HG02885 (cell line): ENCODE measurements around the gene OSBPL10.
"Not testable (repeated sequence)": the region's sequence is repeated elsewhere in the genome, so short reads cannot be mapped to it uniquely, and the experiment has no call there.

ENCODE experiments used
- ATAC-seq: cut with Tn5 transposase; IDR thresholded peaks from one replicate; pipeline ENCODE4 v1.9.1; 2021; ENCODE audit warnings: mild to moderate bottlenecking; ENCODE audit not compliant: unreplicated experiment, poor library complexity

Gene OSBPL10

DNA sequence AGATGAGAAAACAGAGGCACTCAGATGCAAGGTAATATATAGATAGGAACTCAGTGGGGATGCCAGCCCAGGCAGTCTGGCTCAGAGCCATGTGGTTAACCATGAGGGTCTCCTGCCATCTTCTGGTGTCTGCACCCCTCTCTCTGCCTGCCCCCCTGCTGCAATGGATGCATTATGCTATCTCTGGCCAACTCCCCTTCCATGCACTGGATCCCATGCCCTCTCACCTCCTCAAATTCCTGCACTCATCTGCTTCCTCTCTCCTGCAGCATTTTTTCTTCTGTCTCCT is 285.1 kb downstream of the OSBPL10 start:
- ATAC-seq, result no peak

GRCh38 chr3:31695280-31696008 is 285.6 kb downstream of the OSBPL10 start:
- ATAC-seq, result peak; percentile 70

GRCh38 chr3:31693346-31693745 is 287.7 kb downstream of the OSBPL10 start:
- no peak for ATAC-seq

DNA sequence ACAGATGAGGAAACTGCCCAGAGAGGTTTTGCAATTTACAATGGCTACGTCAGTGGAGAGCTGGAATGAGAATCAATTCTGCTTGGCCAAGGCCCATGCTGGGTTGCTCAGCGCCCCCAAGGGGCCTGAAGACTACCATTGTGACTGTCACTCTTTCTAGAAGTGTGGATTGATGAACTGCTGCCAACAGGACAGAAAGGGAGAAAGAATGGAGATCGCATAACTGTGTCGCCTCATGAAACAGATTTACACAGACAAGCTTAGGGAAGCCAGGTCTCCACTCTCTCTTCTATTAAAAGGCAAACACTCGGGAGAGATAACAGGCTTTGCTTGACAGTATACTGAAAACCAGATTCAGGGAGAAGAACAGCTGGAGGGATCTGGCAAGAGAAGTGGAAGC is 288.3 kb downstream of the OSBPL10 start:
- no peak for ATAC-seq

DNA sequence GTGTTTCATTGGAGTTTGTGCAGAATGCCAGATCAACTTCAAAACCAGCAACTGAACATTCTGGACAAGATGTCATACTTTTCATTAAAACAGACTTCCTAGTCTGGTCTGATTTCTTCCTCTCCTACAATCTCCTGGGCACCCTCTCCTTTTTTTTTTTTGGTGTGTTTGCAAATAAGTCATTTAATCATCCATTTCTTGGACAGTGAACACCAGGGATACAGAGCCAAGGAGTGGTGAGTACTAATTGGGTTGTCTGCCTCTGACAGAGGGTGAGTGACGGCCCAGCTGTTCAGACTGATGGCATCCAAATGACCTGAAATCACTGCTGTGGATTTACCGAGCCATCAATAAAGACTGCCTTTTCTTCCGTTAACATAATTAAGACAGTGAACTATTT is 290.3 kb downstream of the OSBPL10 start:
- no peak for ATAC-seq

DNA sequence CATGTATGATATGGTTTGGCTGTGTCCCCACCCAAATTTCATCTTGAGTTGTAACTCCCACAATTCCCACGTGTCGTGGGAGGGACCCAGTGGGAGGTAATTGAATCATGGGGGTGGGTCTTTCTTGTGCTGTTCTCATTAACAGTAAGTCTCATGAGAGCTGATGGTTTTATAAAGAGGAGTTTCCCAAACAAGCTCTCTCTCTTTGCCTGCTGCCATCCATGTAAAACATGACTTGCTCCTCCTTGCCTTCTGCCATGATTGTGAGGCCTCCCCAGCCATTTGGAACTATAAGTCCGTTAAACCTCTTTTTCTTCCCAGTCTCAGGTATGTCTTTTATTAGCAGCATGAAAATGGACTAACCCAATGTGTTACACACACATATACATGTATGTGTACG is 291.5 kb downstream of the OSBPL10 start:
- ATAC-seq, result not testable (repeated sequence)

DNA sequence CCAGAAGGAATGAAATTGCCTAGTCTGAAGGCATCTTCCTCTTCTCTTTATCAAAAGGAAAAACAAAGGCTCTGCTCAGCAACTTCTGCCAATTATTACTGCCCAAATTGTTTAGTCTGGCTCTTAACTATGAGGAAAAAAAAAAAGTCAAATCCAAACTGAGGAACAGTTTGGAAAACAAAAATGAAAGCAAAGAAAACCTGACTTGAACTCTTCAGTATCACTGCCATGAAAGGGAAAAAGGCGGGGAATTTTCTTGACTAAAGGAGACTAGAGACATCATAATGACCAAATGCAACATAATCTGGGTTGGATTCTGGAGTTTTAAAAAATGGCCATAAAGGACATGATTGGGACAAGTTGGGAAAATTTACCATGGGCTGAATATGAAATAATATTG is 292.1 kb downstream of the OSBPL10 start:
- no peak for ATAC-seq

- ATAC-seq, result no peak
These were observed 293.9 kb downstream of the OSBPL10 start for GRCh38 chr3:31687020-31687802.

- ATAC-seq, result no peak
These were observed 300.8 kb downstream of the OSBPL10 start for GRCh38 chr3:31680072-31680870.

GRCh38 chr3:31676556-31676955 is 304.5 kb downstream of the OSBPL10 start:
- no peak for ATAC-seq

DNA sequence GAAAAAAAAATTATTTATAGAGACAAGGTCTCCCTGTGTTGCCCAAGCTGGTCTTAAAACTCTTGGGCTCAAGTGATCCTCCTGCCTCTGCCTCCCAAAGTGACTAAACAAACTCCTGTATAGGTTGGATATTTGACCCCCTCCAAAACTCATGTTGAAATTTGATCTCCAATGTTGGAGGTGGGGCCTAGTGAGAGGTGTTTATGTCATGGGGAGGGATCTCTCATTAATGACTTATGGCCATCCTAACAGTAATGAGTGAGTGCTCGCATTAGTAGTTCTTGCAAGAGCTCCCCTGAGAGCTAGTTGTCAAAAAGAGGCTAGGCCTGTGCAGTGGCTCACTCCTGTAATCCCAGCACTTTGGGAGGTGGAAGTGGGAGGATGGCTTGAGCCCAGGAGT is 307.1 kb downstream of the OSBPL10 start:
- ATAC-seq, result no peak

DNA sequence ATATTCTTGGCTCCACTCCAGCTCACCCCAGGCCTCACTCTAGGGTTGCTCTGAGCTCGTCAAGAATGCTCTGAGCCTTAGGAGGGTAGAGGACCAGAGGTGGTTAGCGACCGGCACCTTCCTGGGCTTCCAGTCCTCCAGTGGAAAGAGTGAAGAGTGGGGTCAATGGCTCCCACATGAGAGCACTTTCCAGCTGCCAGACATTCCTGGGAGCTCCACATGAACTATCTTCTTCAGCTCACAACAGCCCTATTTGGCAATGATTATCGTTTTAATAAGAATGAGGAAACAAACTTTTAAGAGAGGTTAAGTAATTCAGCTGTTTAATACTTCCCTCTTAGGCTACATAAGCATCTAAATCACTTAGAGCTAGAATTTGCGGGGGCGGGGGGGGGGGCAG is 309.1 kb downstream of the OSBPL10 start:
- ATAC-seq, result no peak

- ATAC-seq, result no peak
These were observed 309.6 kb downstream of the OSBPL10 start for GRCh38 chr3:31671451-31671850.

GRCh38 chr3:31670722-31671121 is 310.3 kb downstream of the OSBPL10 start:
- no peak for ATAC-seq

DNA sequence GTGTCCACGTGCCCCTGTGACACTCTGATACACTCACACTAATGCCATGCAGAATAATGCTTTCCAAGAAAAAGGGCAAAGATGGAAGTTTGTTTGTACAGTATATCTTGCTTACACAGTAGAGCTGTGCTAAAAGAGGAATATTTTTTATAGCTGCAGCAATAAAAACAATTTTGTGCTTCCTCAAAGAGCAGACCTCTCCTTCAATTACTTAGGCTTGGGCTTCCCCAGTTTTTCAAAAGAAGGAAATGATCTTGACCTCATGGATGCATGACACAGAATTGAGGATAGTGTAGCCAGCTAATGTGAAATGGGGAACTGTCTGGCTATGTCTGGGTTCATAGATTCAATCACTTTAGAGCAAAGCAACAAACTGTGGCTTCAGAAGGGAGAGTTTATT is 310.9 kb downstream of the OSBPL10 start:
- no peak for ATAC-seq

- no peak for ATAC-seq
These were observed 312.8 kb downstream of the OSBPL10 start for GRCh38 chr3:31668242-31668641.

DNA sequence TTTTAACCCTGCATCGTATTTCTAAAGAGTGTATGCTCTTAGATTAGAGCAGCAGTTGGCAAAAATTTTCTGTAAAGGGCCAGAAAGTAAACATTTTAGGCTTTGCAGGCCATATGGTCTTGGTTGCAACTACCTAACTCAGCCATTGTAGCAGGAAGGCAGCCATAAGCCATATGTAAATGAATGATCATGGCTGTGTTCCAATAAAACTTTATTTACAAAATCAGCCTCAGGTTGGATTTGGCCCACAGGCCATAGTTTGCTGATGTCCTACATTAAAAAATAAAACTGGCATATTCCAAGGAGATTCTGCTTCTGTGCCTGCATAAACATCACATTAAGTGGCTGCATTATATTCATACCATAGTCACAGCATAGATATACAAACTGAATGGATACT is 313.5 kb downstream of the OSBPL10 start:
- ATAC-seq, result no peak

- ATAC-seq, result no peak
These were observed 317.0 kb downstream of the OSBPL10 start for GRCh38 chr3:31664031-31664430.

DNA sequence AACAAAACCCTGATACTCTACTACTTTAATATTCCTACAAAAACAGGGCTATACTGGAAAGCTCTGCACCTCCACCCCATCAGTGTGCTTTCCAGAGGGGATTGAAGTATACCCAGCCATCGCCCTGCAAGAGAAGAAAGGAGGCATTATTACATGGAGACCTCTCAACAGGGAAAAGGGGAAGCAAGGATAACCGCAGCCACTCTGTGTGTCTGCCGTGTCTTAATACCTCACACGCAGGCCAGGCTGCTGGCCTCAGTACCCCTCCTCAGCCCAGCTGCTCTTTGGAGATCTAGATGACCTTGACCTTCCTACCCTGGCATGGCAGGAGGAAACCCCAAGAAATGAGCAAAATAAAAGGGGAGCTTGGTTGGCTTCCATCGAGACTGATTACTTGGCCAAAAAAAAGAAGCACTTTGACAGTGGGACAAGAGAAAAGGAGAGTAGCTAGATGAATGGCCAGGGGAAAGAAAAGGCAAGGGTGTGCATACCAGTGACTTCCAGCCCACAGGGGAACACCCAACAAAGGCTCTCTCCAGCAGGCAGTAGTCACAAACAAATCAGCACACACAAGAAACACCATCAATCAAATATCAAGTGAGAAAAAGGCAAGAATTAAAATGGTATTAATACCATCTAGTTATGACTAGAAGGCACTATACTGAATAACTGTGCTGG is 318.9 kb downstream of the OSBPL10 start:
- no peak for ATAC-seq

GRCh38 chr3:31661286-31661685 is 319.8 kb downstream of the OSBPL10 start:
- no peak for ATAC-seq

DNA sequence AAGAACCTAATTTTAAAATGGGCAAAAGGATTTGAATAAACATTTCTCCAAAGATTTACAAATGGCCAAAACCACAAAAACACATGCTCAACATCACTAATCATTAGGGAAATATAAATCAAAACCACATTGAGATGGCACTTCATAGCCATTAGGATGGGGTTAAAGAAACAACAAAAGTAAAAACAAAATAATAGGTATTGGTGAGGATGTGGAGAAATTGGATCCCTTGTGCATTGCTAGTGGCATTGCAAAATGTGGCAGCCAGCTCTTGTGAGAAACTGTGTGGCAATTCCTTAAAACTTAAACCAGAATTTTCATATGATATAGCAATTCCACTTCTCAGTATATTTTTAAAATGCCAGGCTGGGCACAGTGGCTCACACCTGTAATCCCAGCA is 321.8 kb downstream of the OSBPL10 start:
- no peak for ATAC-seq
